OCI-LY1 (cell line): ENCODE results near the gene LRTM2.

Experiments
- H2AFZ ChIP-seq: fragments of 200-600 bp; sonication (generic), shearing (Covaris generic); 2 replicates; pipeline ENCODE4 v1.6.0; 2014; ENCODE audit warnings: antibody characterized with exemption, mild to moderate bottlenecking, low read length
- H3F3A ChIP-seq: fragments of 200-600 bp; sonication (generic), shearing (Covaris generic); 2 replicates; pipeline ENCODE4 v1.6.0; 2014; ENCODE audit warnings: mild to moderate bottlenecking, antibody characterized with exemption, low read length, moderate library complexity; ENCODE audit not compliant: insufficient read depth
- H3K27ac ChIP-seq: fragments of 200-600 bp; sonication (generic); 2 replicates; pipeline ENCODE4 v1.5.1; 2014; ENCODE audit warnings: low read length, mixed run types, mild to moderate bottlenecking, low read depth; ENCODE audit not compliant: poor library complexity, severe bottlenecking
- H3K27me3 ChIP-seq: fragments of 200-600 bp; sonication (generic); 2 replicates; pipeline ENCODE4 v1.6.0; 2014; ENCODE audit warnings: antibody characterized with exemption, mild to moderate bottlenecking, low read length, moderate library complexity; ENCODE audit not compliant: insufficient read depth
- H3K36me3 ChIP-seq: fragments of 200-600 bp; sonication (generic); 2 replicates; pipeline ENCODE4 v1.6.1; 2014; ENCODE audit warnings: mild to moderate bottlenecking, antibody characterized with exemption, low read length, moderate library complexity, mixed read lengths; ENCODE audit not compliant: insufficient read depth
- H3K4me1 ChIP-seq: fragments of 200-600 bp; sonication (generic); 2 replicates; pipeline ENCODE4 v1.5.1; 2014; ENCODE audit warnings: mild to moderate bottlenecking, low read length, moderate library complexity; ENCODE audit not compliant: insufficient read depth, severe bottlenecking
- H3K4me2 ChIP-seq: fragments of 200-600 bp; sonication (generic), shearing (Covaris generic); 2 replicates; pipeline ENCODE4 v1.6.1; 2014; ENCODE audit warnings: low read length
- H3K4me3 ChIP-seq: fragments of 200-600 bp; sonication (generic); 2 replicates; pipeline ENCODE4 v1.5.1; 2014; ENCODE audit warnings: low read length, low read depth, mild to moderate bottlenecking, mixed read lengths; ENCODE audit not compliant: poor library complexity, severe bottlenecking
- H3K79me2 ChIP-seq: fragments of 200-600 bp; shearing (Covaris generic); 2 replicates; pipeline ENCODE4 v1.6.1; 2016; ENCODE audit warnings: mixed run types, low read length, mixed read lengths; ENCODE audit not compliant: insufficient read depth
- H3K9ac ChIP-seq: fragments of 200-600 bp; sonication (generic), shearing (Covaris generic); 2 replicates; pipeline ENCODE4 v1.6.1; 2014; ENCODE audit warnings: mild to moderate bottlenecking, low read length, mixed read lengths
- H3K9me2 ChIP-seq: fragments of 200-600 bp; sonication (generic), shearing (Covaris generic); 2 replicates; pipeline ENCODE4 v1.6.1; 2014; ENCODE audit warnings: low read depth, mild to moderate bottlenecking, low read length, mixed read lengths
- H3K9me3 ChIP-seq: fragments of 200-600 bp; shearing (Covaris generic); 2 replicates; pipeline ENCODE4 v1.6.1; 2014; ENCODE audit warnings: low read length, mixed read lengths
- H4K20me1 ChIP-seq: fragments of 200-600 bp; sonication (generic), shearing (Covaris generic); 2 replicates; pipeline ENCODE4 v1.6.0; 2016; ENCODE audit warnings: mild to moderate bottlenecking, low read length; ENCODE audit not compliant: insufficient read depth
- EZH2 ChIP-seq: fragments of 200-600 bp; sonication (generic), shearing (Covaris generic); IDR thresholded peaks from 2 replicates; pipeline ENCODE4 v1.8.0; 2017; ENCODE audit warnings: borderline replicate concordance, mixed run types, mild to moderate bottlenecking, antibody characterized with exemption, low read length, moderate library complexity, mixed read lengths
- TF ChIP-seq, protein P1 (sequence below): fragments of 200-600 bp; sonication (generic), shearing (Covaris generic); IDR thresholded peaks from 2 replicates; pipeline ENCODE4 v1.5.1; 2017; ENCODE audit warnings: mild to moderate bottlenecking, antibody characterized with exemption, low read length, moderate library complexity, mixed read lengths

The LRTM2 gene

DNA sequence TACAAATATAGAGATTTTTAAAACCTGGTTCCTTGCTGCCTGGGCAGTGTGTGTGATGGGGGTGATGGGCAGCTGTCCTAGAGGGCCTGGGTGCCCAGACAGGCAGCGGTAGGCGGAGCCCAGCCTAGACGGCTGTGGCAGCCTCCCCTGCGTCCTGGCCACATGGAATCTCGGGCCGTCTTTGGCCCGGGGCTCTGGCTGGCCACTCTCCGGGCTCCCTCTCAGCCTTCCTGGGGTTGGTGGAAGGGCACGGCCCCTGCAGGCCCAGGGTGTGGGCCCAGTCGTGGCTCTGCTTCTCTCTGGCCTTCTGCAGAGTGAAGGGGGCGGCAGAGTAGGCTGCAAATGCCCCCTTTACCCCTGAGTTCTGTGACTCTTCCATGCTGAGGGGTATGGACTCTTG is 2.3 kb downstream of the LRTM2 start:
- no peak for TF ChIP-seq EZH2
- H3K4me2 ChIP-seq, result no peak overlapping the region
- H2AFZ ChIP-seq, result no peak overlapping the region
- H3K36me3 ChIP-seq, result no peaks in the 10 kb centered on the region
- no peaks in the 10 kb centered on the region for H3K9me2 ChIP-seq
- H3K4me3 ChIP-seq, result no peak overlapping the region
- H3K4me1 ChIP-seq, result no peaks in the 10 kb centered on the region
- no peak overlapping the region for H3K27ac ChIP-seq
- no peak overlapping the region for H3K9ac ChIP-seq
- no peaks in the 10 kb centered on the region for H3F3A ChIP-seq
- H3K79me2 ChIP-seq, result no peaks in the 10 kb centered on the region
- no peaks in the 10 kb centered on the region for H3K9me3 ChIP-seq
- H3K27me3 ChIP-seq, result peaks cover 26% of the 10 kb centered on the region; the same call in 1 of the 2 replicates
- no peaks in the 10 kb centered on the region for H4K20me1 ChIP-seq

DNA sequence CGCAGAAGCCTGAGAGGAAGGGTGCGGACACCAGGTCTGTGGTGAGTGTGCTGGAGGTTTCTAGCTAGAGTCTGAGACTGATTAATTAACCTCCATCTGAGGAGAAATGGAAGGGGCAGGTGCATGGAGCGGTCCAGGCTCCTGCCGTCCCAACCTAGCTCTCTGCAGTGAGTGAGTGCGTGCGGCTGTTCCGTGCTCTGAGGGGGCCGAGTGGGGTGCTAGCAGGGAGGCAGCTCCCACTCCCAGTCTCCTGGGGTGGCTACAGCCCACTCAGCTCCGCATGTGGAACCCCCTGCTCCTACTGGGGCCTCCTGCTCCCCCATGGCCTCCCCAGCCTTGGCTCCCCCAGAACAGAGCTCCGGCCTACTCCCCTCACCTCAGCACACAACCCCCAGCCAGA is 2.9 kb downstream of the LRTM2 start:
- H3K4me3 ChIP-seq, result no peak overlapping the region
- no peak overlapping the region for H3K4me2 ChIP-seq
- no peaks in the 10 kb centered on the region for H3K79me2 ChIP-seq
- H3K9ac ChIP-seq, result no peak overlapping the region
- H4K20me1 ChIP-seq, result no peaks in the 10 kb centered on the region
- TF ChIP-seq EZH2, result no peak
- TF ChIP-seq, protein P1, sequence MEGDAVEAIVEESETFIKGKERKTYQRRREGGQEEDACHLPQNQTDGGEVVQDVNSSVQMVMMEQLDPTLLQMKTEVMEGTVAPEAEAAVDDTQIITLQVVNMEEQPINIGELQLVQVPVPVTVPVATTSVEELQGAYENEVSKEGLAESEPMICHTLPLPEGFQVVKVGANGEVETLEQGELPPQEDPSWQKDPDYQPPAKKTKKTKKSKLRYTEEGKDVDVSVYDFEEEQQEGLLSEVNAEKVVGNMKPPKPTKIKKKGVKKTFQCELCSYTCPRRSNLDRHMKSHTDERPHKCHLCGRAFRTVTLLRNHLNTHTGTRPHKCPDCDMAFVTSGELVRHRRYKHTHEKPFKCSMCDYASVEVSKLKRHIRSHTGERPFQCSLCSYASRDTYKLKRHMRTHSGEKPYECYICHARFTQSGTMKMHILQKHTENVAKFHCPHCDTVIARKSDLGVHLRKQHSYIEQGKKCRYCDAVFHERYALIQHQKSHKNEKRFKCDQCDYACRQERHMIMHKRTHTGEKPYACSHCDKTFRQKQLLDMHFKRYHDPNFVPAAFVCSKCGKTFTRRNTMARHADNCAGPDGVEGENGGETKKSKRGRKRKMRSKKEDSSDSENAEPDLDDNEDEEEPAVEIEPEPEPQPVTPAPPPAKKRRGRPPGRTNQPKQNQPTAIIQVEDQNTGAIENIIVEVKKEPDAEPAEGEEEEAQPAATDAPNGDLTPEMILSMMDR, result no peak
- no peaks in the 10 kb centered on the region for H3K4me1 ChIP-seq
- H3F3A ChIP-seq, result no peaks in the 10 kb centered on the region
- H3K36me3 ChIP-seq, result no peaks in the 10 kb centered on the region
- no peak overlapping the region for H2AFZ ChIP-seq
- peaks cover 26% of the 10 kb centered on the region; the same call in 1 of the 2 replicates for H3K27me3 ChIP-seq
- H3K9me3 ChIP-seq, result no peaks in the 10 kb centered on the region
- no peaks in the 10 kb centered on the region for H3K9me2 ChIP-seq
- no peak overlapping the region for H3K27ac ChIP-seq

DNA sequence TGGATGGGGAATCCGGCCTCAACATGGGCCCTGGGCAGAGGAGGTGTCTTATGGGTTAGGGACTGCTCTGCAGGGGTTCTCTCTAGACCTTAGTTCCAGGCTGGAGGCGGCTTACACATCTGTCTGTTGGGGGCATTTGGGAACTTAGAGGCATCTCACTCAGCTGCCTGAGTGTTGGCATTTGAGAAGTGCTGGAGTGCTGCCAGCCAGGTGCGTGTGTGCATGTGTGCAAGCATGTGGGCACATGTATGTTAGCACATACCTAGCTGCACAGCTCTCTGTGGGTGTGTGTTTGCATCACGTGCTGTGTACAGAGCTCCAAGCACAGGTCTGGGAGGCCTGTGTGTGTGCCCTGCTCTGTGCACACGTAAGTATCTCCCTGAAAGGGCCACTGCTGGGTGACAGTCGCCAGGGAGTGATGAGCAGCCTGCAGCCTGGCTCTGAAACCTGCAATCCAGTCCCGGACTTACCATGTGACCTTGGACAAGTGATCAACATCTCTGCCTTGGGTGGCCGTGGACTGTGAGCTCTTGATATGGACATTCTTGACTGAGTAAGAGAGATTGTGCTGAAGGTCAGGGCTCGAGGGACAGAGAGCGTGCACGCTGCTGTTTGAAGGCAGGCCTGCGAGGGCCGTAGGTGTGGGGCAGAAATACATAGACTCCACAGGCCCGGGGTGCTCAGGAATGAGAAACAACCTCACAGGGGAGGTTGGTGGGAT is 5.2 kb downstream of the LRTM2 start:
- Histone ChIP-seq H3K27me3 (peaks cover 22% of the 10 kb centered on the region; the same call in 1 of the 2 replicates), H2AFZ (no peak overlapping the region), H3K4me3 (no peak overlapping the region), H3K27ac (no peak overlapping the region), H3K4me1 (no peaks in the 10 kb centered on the region), H3K9ac (no peak overlapping the region), H3K9me3 (no peaks in the 10 kb centered on the region), H3K4me2 (no peak overlapping the region), H3K36me3 (no peaks in the 10 kb centered on the region), H4K20me1 (no peaks in the 10 kb centered on the region), H3K9me2 (no peaks in the 10 kb centered on the region), H3K79me2 (no peaks in the 10 kb centered on the region), H3F3A (no peaks in the 10 kb centered on the region)
- TF ChIP-seq EZH2, result no peak
- TF ChIP-seq, protein P1, result no peak

DNA sequence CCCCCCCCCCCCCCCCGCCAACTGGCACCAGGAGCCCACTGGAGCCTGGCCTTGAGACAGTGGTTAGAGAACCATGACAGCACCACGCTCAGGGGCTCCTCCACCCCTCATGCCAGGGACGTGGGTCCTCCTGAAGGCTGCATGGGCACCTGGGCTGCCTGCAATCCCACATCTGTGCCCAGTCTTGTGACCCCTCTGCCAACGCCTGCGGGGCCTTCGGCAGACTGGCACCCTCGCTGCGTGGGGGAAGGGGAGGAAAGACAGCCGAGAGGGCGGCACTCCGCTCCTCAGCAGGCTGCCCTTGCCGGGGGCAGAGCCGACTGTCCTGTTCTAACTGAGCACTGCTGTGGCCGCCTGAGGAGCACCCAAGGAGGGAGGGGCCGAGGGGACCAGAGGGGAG is 6.0 kb downstream of the LRTM2 start:
- Histone ChIP-seq H3K79me2 (no peaks in the 10 kb centered on the region), H3K4me2 (no peak overlapping the region), H3K9ac (no peak overlapping the region), H4K20me1 (no peaks in the 10 kb centered on the region), H3K27me3 (peaks cover 18% of the 10 kb centered on the region; the same call in 1 of the 2 replicates), H3K4me3 (no peak overlapping the region), H3F3A (no peaks in the 10 kb centered on the region), H3K9me3 (no peaks in the 10 kb centered on the region), H3K36me3 (no peaks in the 10 kb centered on the region), H3K27ac (no peak overlapping the region), H3K4me1 (no peaks in the 10 kb centered on the region), H2AFZ (no peak overlapping the region), H3K9me2 (no peaks in the 10 kb centered on the region)
- TF ChIP-seq EZH2, result no peak
- TF ChIP-seq, protein P1, result no peak
